B cell (primary cell): Measurements from ENCODE around the gene M1AP. TPM values are rescaled to one million over a fixed set of nuclear protein-coding genes. Genes with fewer than 3 reads are reported as not detected.

Source experiments
- ATAC-seq: fragments of 200-7000 bp; cut with Tn5 transposase; one replicate; pipeline ENCODE4 v1.10.0; 2021; ENCODE audit warnings: low read depth, mild to moderate bottlenecking, moderate number of reproducible peaks, moderate library complexity
- CTCF ChIA-PET: fragments of 350-600 bp; sonication (Branson Sonifier 250); formaldehyde crosslinking; loops from one replicate; lab custom pipeline; 2021; ENCODE audit warnings: antibody characterized with exemption, inconsistent platforms; lab: Charles Lee
- POLR2A ChIA-PET: fragments of 350-600 bp; sonication (Branson Sonifier 250); formaldehyde crosslinking; loops from one replicate; lab custom pipeline; 2021; ENCODE audit warnings: antibody characterized with exemption; lab: Charles Lee
- DNase-seq: peaks from one replicate; pipeline ENCODE4 v3.0.0; 2013
- H2AFZ ChIP-seq: 2 replicates; pipeline ENCODE4 v1.6.1; 2012; ENCODE audit warnings: mild to moderate bottlenecking, low read depth, low read length; ENCODE audit not compliant: insufficient read depth, poor library complexity, severe bottlenecking
- H3K27ac ChIP-seq, 2 donors: 1 replicate in 1 of 2; 2 replicates in 1 of 2; pipeline ENCODE4 v1.5.1; 2012 to 2013; ENCODE audit warnings: low read length in 2 of 2, mild to moderate bottlenecking in 2 of 2, moderate library complexity in 1 of 2
- H3K27me3 ChIP-seq, 4 experiments: fragments of 200-600 bp in 1 of 4; sonication (generic) in 1 of 4; replicated peaks in 1 of 4; 1 replicate in 2 of 4; 2 replicates in 2 of 4; pipeline versions ENCODE4 v1.6.1 to v1.7.0; 2013 to 2016; ENCODE audit warnings: low read length in 3 of 4, mild to moderate bottlenecking in 2 of 4, mixed read lengths in 1 of 4, moderate library complexity in 1 of 4; ENCODE audit not compliant: insufficient read depth in 4 of 4, control insufficient read depth in 3 of 4; ENCODE audit errors: control extremely low read depth in 1 of 4
- H3K36me3 ChIP-seq, 2 experiments: replicated peaks in 1 of 2; 1 replicate in 1 of 2; 2 replicates in 1 of 2; pipeline versions ENCODE4 v1.6.1 to v1.7.1; 2013; ENCODE audit warnings: low read length in 1 of 2; ENCODE audit not compliant: insufficient read depth in 2 of 2, control insufficient read depth in 1 of 2; ENCODE audit errors: control extremely low read depth in 1 of 2, extremely low read depth in 1 of 2
- H3K4me1 ChIP-seq, 2 donors: fragments of 200-600 bp in 1 of 2; sonication (generic) in 1 of 2; 1 replicate in 1 of 2; 2 replicates in 1 of 2; pipeline versions ENCODE4 v1.5.1 to v1.6.1; 2013 to 2017; ENCODE audit warnings: low read length in 2 of 2; ENCODE audit not compliant: control insufficient read depth in 2 of 2, insufficient read depth in 2 of 2
- H3K4me2 ChIP-seq: replicated peaks from 2 replicates; pipeline ENCODE3; 2012; ENCODE audit warnings: mild to moderate bottlenecking, low read depth, low read length; ENCODE audit not compliant: poor library complexity, severe bottlenecking
- H3K4me3 ChIP-seq, 5 experiments: fragments of 200-600 bp in 1 of 5; sonication (generic) in 1 of 5; 1 replicate in 3 of 5; 2 replicates in 2 of 5; pipeline versions ENCODE4 v1.5.1 to v1.7.0; 2011 to 2016; ENCODE audit warnings: low read length in 4 of 5, mild to moderate bottlenecking in 4 of 5, low read depth in 2 of 5, control low read depth in 1 of 5, moderate library complexity in 1 of 5; ENCODE audit not compliant: insufficient read depth in 1 of 5; ENCODE audit errors: control extremely low read depth in 1 of 5, extremely low read depth in 1 of 5
- H3K79me2 ChIP-seq: fragments of 200-600 bp; sonication (generic); one replicate; pipeline ENCODE4 v1.6.0; 2016; ENCODE audit warnings: low read length; ENCODE audit not compliant: control insufficient read depth, insufficient read depth
- H3K9ac ChIP-seq: fragments of 200-600 bp; sonication (generic); 2 replicates; pipeline ENCODE4 v1.6.1; 2017; ENCODE audit warnings: mild to moderate bottlenecking, low read length, moderate library complexity
- H3K9me3 ChIP-seq, 3 donors: one replicate each; pipeline versions ENCODE4 v1.6.1 to v1.7.1; 2013; ENCODE audit warnings: low read length in 2 of 3; ENCODE audit not compliant: control insufficient read depth in 2 of 3, insufficient read depth in 1 of 3; ENCODE audit errors: control extremely low read depth in 1 of 3
- H4K20me1 ChIP-seq: 2 replicates; pipeline ENCODE4 v1.6.0; 2012; ENCODE audit warnings: mild to moderate bottlenecking, low read length; ENCODE audit not compliant: insufficient read depth, control insufficient read depth, poor library complexity, severe bottlenecking
- H3K27ac Mint-ChIP-seq: one replicate; pipeline ENCODE4 v1.8.0; 2021; ENCODE audit warnings: mixed read lengths
- H3K27me3 Mint-ChIP-seq: one replicate; pipeline ENCODE4 v1.8.0; 2021; ENCODE audit warnings: mixed read lengths
- H3K4me1 Mint-ChIP-seq: one replicate; pipeline ENCODE4 v1.8.0; 2021; ENCODE audit warnings: mixed read lengths
- H3K4me3 Mint-ChIP-seq: one replicate; pipeline ENCODE4 v1.8.0; 2021; ENCODE audit warnings: mixed read lengths
- H3K9me3 Mint-ChIP-seq: one replicate; pipeline ENCODE4 v1.8.0; 2022; ENCODE audit warnings: mixed read lengths; ENCODE audit not compliant: insufficient read depth
- CTCF ChIP-seq: fragments of 200-600 bp; IDR thresholded peaks from one replicate; pipeline ENCODE4 v1.8.0; 2022; ENCODE audit warnings: antibody characterized with exemption, mild to moderate bottlenecking
- EZH2 ChIP-seq: IDR thresholded peaks from 2 replicates; pipeline ENCODE4 v1.6.1; 2012; ENCODE audit warnings: borderline replicate concordance, low read depth, mild to moderate bottlenecking, moderate library complexity, low read length; ENCODE audit not compliant: insufficient read depth, poor library complexity, severe bottlenecking
- WGBS: methylation state at CpG from one replicate; pipeline ENCODE4 v1.1.5; 2013; ENCODE audit warnings: missing lambda C conversion rate; ENCODE audit not compliant: insufficient coverage; 5-methylcytosine and 5-hydroxymethylcytosine counted together
- intact Hi-C: fragments of 100-400 bp; cut with micrococcal nuclease; formaldehyde crosslinking; loops from one replicate; pipeline ENCODE4 v1.10.0; 2022
- polyA plus RNA-seq: library from polyadenylated mRNA; depleted of rRNA; stranded (reverse); fragments of >200 nt; gene quantifications from 2 replicates; pipeline ENCODE4 v1.2.3, GENCODE V29; 2012
- total RNA-seq, 2 donors: library from RNA; stranded (reverse); fragments of 120-200 nt in 1 of 2; gene quantifications; 1 replicate in 1 of 2; 2 replicates in 1 of 2; pipeline versions ENCODE4 v1.2.3 to v1.2.4, GENCODE V29; 2013 to 2022

M1AP gene
- total and polyA plus RNA-seq, 2 donors (not counting 1 experiment from before 2014, with no cell fraction given): 0.15 TPM; not detected in 1

GRCh38 chr2:74628538-74629105 lies 19.5 kb downstream of the M1AP start:
- WGBS: no CpG with 5 or more reads among the region's 3 CpGs
- H3K4me3 Mint-ChIP-seq: no peak overlapping the region
- ATAC-seq: no peak
- intact Hi-C loops: no loop called here
- H3K79me2 ChIP-seq: no peaks in the 10 kb centered on the region
- DNase-seq: no peak
- H3K36me3 ChIP-seq: no peaks in the 10 kb centered on the region
- H3K27me3 Mint-ChIP-seq: peaks cover 3% of the 10 kb centered on the region
- POLR2A ChIA-PET: no interaction called here
- H3K4me3 ChIP-seq: no peak overlapping the region
- no peak overlapping the region for H3K4me2 ChIP-seq
- H3K9me3 ChIP-seq: no peaks in the 10 kb centered on the region
- no peak for TF ChIP-seq CTCF
- TF ChIP-seq EZH2: no peak
- no peaks in the 10 kb centered on the region for H3K4me1 Mint-ChIP-seq
- H3K4me1 ChIP-seq: no peaks in the 10 kb centered on the region
- H4K20me1 ChIP-seq: no peaks in the 10 kb centered on the region
- H3K27ac ChIP-seq: no peak overlapping the region
- no peak overlapping the region for H3K27ac Mint-ChIP-seq
- no peaks in the 10 kb centered on the region for H3K9me3 Mint-ChIP-seq
- no peak overlapping the region for H2AFZ ChIP-seq
- no peaks in the 10 kb centered on the region for H3K27me3 ChIP-seq
- no peak overlapping the region for H3K9ac ChIP-seq
- CTCF ChIA-PET: no interaction called here

GRCh38 chr2:74625658-74626425 lies 22.3 kb downstream of the M1AP start:
- Histone ChIP-seq H3K79me2 (no peaks in the 10 kb centered on the region), H3K27ac (no peak overlapping the region), H3K4me1 (no peaks in the 10 kb centered on the region), H3K36me3 (no peaks in the 10 kb centered on the region), H3K9ac (no peak overlapping the region), H3K27me3 (no peaks in the 10 kb centered on the region), H3K4me3 (no peak overlapping the region), H2AFZ (no peak overlapping the region), H3K4me2 (no peak overlapping the region), H3K9me3 (no peaks in the 10 kb centered on the region), H4K20me1 (no peaks in the 10 kb centered on the region)
- H3K4me1 Mint-ChIP-seq: no peaks in the 10 kb centered on the region
- intact Hi-C loops: no loop called here
- POLR2A ChIA-PET: no interaction called here
- ATAC-seq (no peak), DNase-seq (no peak)
- 92% methylated on average over 4 of the region's 5 CpGs for WGBS
- H3K9me3 Mint-ChIP-seq: no peaks in the 10 kb centered on the region
- H3K27ac Mint-ChIP-seq: no peak overlapping the region
- no peak overlapping the region for H3K4me3 Mint-ChIP-seq
- CTCF ChIA-PET: interaction anchor here (1.1 to 1.3 kb wide), 2 partner anchors 16 to 291 kb away, joined by 3 read pairs; no protein-coding TSS in a partner anchor
- no peaks in the 10 kb centered on the region for H3K27me3 Mint-ChIP-seq
- no peak for TF ChIP-seq CTCF
- TF ChIP-seq EZH2: no peak
